Activated T-cell treated with anti-CD3 and anti-CD28 coated beads, Interleukin-2, amount 50 U/mL, for 48 hours (primary cell): ENCODE measurements around the gene SERPINB2.
A peak's percentile ranks its signal among the peaks of the same experiment; 100 is the strongest.
"Not testable (repeated sequence)": the region's sequence is repeated elsewhere in the genome, so short reads cannot be mapped to it uniquely, and the experiment has no call there.

Source experiments
- DNase-seq, 2 experiments: peaks; one replicate each; pipeline ENCODE4 v3.0.0-alpha.2; 2020

The SERPINB2 gene

GRCh38 chr18:63940008-63940407, 52.5 kb downstream of the SERPINB2 start:
- no peak for DNase-seq

GRCh38 chr18:63940543-63941050, 53.1 kb downstream of the SERPINB2 start:
- DNase-seq = not testable (repeated sequence)

- DNase-seq = no peak
Measured at GRCh38 chr18:63947051-63947790, 59.7 kb downstream of the SERPINB2 start.

GRCh38 chr18:63949068-63949737, 61.7 kb downstream of the SERPINB2 start, which contains the start of gene HMSD:
TSS of gene HMSD (plus strand) at chr18:63949301. CDS start at chr18:63953456, 4,155 bp downstream.
- DNase-seq = peak; percentile 73 to 82

- DNase-seq = peak; percentile 42
Measured at GRCh38 chr18:63951302-63951705, 63.8 kb downstream of the SERPINB2 start.
